OCI-LY1 (cell line): Measurements from ENCODE around the gene GFER.
A peak's percentile ranks its signal among the peaks of the same experiment; 100 is the strongest.

Source experiments
- H2AFZ ChIP-seq: fragments of 200-600 bp; sonication (generic), shearing (Covaris generic); 2 replicates; pipeline ENCODE4 v1.6.0; 2014; ENCODE audit warnings: antibody characterized with exemption, mild to moderate bottlenecking, low read length
- H3F3A ChIP-seq: fragments of 200-600 bp; sonication (generic), shearing (Covaris generic); 2 replicates; pipeline ENCODE4 v1.6.0; 2014; ENCODE audit warnings: mild to moderate bottlenecking, antibody characterized with exemption, low read length, moderate library complexity; ENCODE audit not compliant: insufficient read depth
- H3K27ac ChIP-seq: fragments of 200-600 bp; sonication (generic); 2 replicates; pipeline ENCODE4 v1.5.1; 2014; ENCODE audit warnings: low read length, mixed run types, mild to moderate bottlenecking, low read depth; ENCODE audit not compliant: poor library complexity, severe bottlenecking
- H3K27me3 ChIP-seq: fragments of 200-600 bp; sonication (generic); 2 replicates; pipeline ENCODE4 v1.6.0; 2014; ENCODE audit warnings: antibody characterized with exemption, mild to moderate bottlenecking, low read length, moderate library complexity; ENCODE audit not compliant: insufficient read depth
- H3K36me3 ChIP-seq: fragments of 200-600 bp; sonication (generic); 2 replicates; pipeline ENCODE4 v1.6.1; 2014; ENCODE audit warnings: mild to moderate bottlenecking, antibody characterized with exemption, low read length, moderate library complexity, mixed read lengths; ENCODE audit not compliant: insufficient read depth
- H3K4me1 ChIP-seq: fragments of 200-600 bp; sonication (generic); 2 replicates; pipeline ENCODE4 v1.5.1; 2014; ENCODE audit warnings: mild to moderate bottlenecking, low read length, moderate library complexity; ENCODE audit not compliant: insufficient read depth, severe bottlenecking
- H3K4me2 ChIP-seq: fragments of 200-600 bp; sonication (generic), shearing (Covaris generic); 2 replicates; pipeline ENCODE4 v1.6.1; 2014; ENCODE audit warnings: low read length
- H3K4me3 ChIP-seq: fragments of 200-600 bp; sonication (generic); 2 replicates; pipeline ENCODE4 v1.5.1; 2014; ENCODE audit warnings: low read length, low read depth, mild to moderate bottlenecking, mixed read lengths; ENCODE audit not compliant: poor library complexity, severe bottlenecking
- H3K79me2 ChIP-seq: fragments of 200-600 bp; shearing (Covaris generic); 2 replicates; pipeline ENCODE4 v1.6.1; 2016; ENCODE audit warnings: mixed run types, low read length, mixed read lengths; ENCODE audit not compliant: insufficient read depth
- H3K9ac ChIP-seq: fragments of 200-600 bp; sonication (generic), shearing (Covaris generic); 2 replicates; pipeline ENCODE4 v1.6.1; 2014; ENCODE audit warnings: mild to moderate bottlenecking, low read length, mixed read lengths
- H3K9me2 ChIP-seq: fragments of 200-600 bp; sonication (generic), shearing (Covaris generic); 2 replicates; pipeline ENCODE4 v1.6.1; 2014; ENCODE audit warnings: low read depth, mild to moderate bottlenecking, low read length, mixed read lengths
- H3K9me3 ChIP-seq: fragments of 200-600 bp; shearing (Covaris generic); 2 replicates; pipeline ENCODE4 v1.6.1; 2014; ENCODE audit warnings: low read length, mixed read lengths
- H4K20me1 ChIP-seq: fragments of 200-600 bp; sonication (generic), shearing (Covaris generic); 2 replicates; pipeline ENCODE4 v1.6.0; 2016; ENCODE audit warnings: mild to moderate bottlenecking, low read length; ENCODE audit not compliant: insufficient read depth
- EZH2 ChIP-seq: fragments of 200-600 bp; sonication (generic), shearing (Covaris generic); IDR thresholded peaks from 2 replicates; pipeline ENCODE4 v1.8.0; 2017; ENCODE audit warnings: borderline replicate concordance, mixed run types, mild to moderate bottlenecking, antibody characterized with exemption, low read length, moderate library complexity, mixed read lengths
- TF ChIP-seq, protein P1 (sequence below): fragments of 200-600 bp; sonication (generic), shearing (Covaris generic); IDR thresholded peaks from 2 replicates; pipeline ENCODE4 v1.5.1; 2017; ENCODE audit warnings: mild to moderate bottlenecking, antibody characterized with exemption, low read length, moderate library complexity, mixed read lengths

GFER gene

DNA sequence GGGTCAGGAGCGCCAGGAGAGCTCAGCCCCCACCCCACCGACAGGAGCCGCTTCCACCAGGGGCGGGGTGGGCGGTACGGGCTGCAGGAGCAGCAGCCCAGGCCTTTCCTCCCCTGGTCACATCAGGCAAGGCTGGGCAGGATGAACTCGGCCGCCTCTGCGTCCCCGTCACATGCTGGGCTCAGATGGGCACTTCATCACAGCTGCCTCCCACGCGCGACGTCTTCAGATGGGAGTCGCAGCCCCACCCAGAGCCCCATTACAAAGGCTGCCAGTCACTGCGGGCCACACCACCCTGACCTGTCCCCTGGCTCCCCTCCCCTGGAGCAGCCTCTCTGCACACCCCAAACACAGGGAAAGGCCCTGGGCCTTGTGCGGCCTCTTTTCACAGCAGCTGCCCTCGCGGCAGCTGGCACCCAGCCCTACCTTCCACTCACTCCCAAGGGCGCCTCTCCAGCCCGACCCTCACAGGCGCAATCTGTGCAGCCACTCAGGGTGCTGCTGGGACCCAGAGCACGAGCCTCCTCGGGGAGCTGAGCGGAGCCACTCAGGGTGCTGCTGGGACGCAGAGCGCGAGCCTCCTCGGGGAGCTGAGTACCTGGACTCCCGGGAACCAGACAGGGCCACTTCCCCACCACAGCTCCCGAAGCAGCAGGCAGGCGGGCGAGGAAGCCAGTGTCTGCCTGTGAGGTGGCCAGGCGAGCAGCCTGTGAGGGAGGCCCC, 21.0 kb downstream of the GFER start:
- Histone ChIP-seq H3K27ac (no peak overlapping the region), H3K27me3 (no peaks in the 10 kb centered on the region), H3K4me1 (peaks cover 47% of the 10 kb centered on the region), H3K9me3 (no peaks in the 10 kb centered on the region), H3K79me2 (peaks cover 11% of the 10 kb centered on the region), H2AFZ (no peak overlapping the region), H3K9me2 (no peaks in the 10 kb centered on the region), H4K20me1 (no peaks in the 10 kb centered on the region), H3K4me2 (peak overlapping the region; percentile 18; the same call in 1 of the 2 replicates), H3K9ac (no peak overlapping the region), H3F3A (no peaks in the 10 kb centered on the region), H3K4me3 (no peak overlapping the region), H3K36me3 (peaks cover 43% of the 10 kb centered on the region)
- no peak for TF ChIP-seq EZH2
- TF ChIP-seq, protein P1, sequence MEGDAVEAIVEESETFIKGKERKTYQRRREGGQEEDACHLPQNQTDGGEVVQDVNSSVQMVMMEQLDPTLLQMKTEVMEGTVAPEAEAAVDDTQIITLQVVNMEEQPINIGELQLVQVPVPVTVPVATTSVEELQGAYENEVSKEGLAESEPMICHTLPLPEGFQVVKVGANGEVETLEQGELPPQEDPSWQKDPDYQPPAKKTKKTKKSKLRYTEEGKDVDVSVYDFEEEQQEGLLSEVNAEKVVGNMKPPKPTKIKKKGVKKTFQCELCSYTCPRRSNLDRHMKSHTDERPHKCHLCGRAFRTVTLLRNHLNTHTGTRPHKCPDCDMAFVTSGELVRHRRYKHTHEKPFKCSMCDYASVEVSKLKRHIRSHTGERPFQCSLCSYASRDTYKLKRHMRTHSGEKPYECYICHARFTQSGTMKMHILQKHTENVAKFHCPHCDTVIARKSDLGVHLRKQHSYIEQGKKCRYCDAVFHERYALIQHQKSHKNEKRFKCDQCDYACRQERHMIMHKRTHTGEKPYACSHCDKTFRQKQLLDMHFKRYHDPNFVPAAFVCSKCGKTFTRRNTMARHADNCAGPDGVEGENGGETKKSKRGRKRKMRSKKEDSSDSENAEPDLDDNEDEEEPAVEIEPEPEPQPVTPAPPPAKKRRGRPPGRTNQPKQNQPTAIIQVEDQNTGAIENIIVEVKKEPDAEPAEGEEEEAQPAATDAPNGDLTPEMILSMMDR: no peak

DNA sequence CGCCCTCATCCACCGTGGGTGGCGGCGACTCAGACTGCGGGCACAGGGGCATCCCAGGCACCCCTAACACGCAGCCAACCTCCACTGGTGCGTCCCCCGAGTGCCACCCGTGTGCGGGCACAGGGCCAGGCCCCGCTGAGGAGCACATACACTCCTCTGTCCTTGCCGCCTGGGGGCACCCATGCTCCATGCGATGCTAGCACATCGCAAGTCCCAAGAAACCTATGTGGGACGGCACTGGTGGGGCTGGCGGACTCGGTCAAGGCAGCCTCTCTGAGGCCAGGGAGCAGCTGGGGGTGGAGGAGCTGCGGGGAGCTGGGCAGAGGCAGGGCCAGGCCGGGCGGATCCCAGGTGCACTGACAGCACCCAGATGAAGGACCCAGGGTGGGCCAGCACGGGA, 21.7 kb downstream of the GFER start:
- H3K27me3 ChIP-seq: no peaks in the 10 kb centered on the region
- peaks cover 36% of the 10 kb centered on the region for H3K36me3 ChIP-seq
- H3K9me2 ChIP-seq: no peaks in the 10 kb centered on the region
- no peaks in the 10 kb centered on the region for H3F3A ChIP-seq
- TF ChIP-seq EZH2: no peak
- TF ChIP-seq, protein P1: peak; percentile 78
- H3K9me3 ChIP-seq: no peaks in the 10 kb centered on the region
- H3K79me2 ChIP-seq: peaks cover 11% of the 10 kb centered on the region
- peaks cover 53% of the 10 kb centered on the region for H3K4me1 ChIP-seq
- peak overlapping the region; percentile 48; the same call in 1 of the 2 replicates for H3K4me2 ChIP-seq
- H3K27ac ChIP-seq: no peak overlapping the region
- no peak overlapping the region for H2AFZ ChIP-seq
- no peak overlapping the region; the same call in 1 of the 2 replicates for H3K9ac ChIP-seq
- H4K20me1 ChIP-seq: no peaks in the 10 kb centered on the region
- peak overlapping the region; percentile 13 for H3K4me3 ChIP-seq

DNA sequence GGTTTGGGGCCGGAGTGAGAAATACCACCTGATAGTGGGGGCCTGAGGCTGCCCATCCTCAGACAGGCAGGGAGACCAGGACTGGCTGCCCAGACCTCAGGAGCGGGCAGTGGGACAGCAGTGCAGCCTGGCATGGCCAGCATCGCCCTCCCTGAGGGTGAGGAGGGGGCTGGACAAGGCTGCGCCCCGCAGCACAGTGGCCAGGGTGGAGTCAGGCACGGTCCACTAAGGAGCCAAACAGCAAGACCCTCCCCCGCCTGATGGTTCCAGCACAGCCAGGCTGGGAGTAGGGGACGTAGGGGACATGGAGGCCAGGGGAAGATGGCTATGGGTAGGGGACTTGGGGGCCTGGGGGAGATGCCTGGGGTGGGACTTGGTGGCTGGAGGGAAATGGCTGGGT, 22.3 kb downstream of the GFER start:
- H3K4me1 ChIP-seq: peaks cover 56% of the 10 kb centered on the region
- no peak overlapping the region; the same call in 1 of the 2 replicates for H3K9ac ChIP-seq
- peaks cover 30% of the 10 kb centered on the region for H3K36me3 ChIP-seq

More for the DNA sequence above, 22.3 kb downstream of the GFER start:
- H4K20me1 ChIP-seq: no peaks in the 10 kb centered on the region
- no peaks in the 10 kb centered on the region for H3F3A ChIP-seq
- no peaks in the 10 kb centered on the region for H3K9me2 ChIP-seq
- no peaks in the 10 kb centered on the region for H3K27me3 ChIP-seq
- peaks cover 11% of the 10 kb centered on the region for H3K79me2 ChIP-seq
- H3K4me2 ChIP-seq: peak overlapping the region; percentile 48; the same call in 1 of the 2 replicates
- no peak overlapping the region for H3K27ac ChIP-seq
- H3K4me3 ChIP-seq: peak overlapping the region; percentile 13
- no peak for TF ChIP-seq EZH2
- TF ChIP-seq, protein P1: no peak
- H3K9me3 ChIP-seq: no peaks in the 10 kb centered on the region
- H2AFZ ChIP-seq: no peak overlapping the region
